GM23338 (cell line): Measurements from ENCODE around the gene NEXMIF. TPM values are rescaled to one million over a fixed set of nuclear protein-coding genes. Genes with fewer than 3 reads are reported as not detected.

Source experiments
- ATAC-seq: fragments of 200-7000 bp; cut with Tn5 transposase; 3 replicates; pipeline ENCODE4 v1.9.1; 2020
- DNase-seq: peaks from one replicate; pipeline ENCODE4 v3.0.0-alpha.2; 2015; ENCODE audit warnings: low spot score
- H2AFZ ChIP-seq: fragments of 200-600 bp; sonication (generic); 2 replicates; pipeline ENCODE4 v1.8.0; 2016; ENCODE audit warnings: antibody characterized with exemption, mild to moderate bottlenecking, moderate library complexity
- H3F3A ChIP-seq: fragments of 200-600 bp; sonication (generic); replicated peaks from 2 replicates; pipeline ENCODE4 v1.8.0; 2017; ENCODE audit warnings: antibody characterized with exemption, mixed run types, low read depth
- H3K27ac ChIP-seq: fragments of 200-600 bp; sonication (generic); 2 replicates; pipeline ENCODE4 v1.6.1; 2016; ENCODE audit warnings: low read depth
- H3K27me3 ChIP-seq: fragments of 200-600 bp; sonication (generic); 2 replicates; pipeline ENCODE4 v1.8.0; 2016; ENCODE audit warnings: mild to moderate bottlenecking, mixed run types, moderate library complexity; ENCODE audit not compliant: insufficient read depth
- H3K36me3 ChIP-seq: fragments of 200-600 bp; sonication (generic); 2 replicates; pipeline ENCODE4 v1.8.0; 2016; ENCODE audit warnings: mild to moderate bottlenecking; ENCODE audit not compliant: insufficient read depth
- H3K4me1 ChIP-seq: fragments of 200-600 bp; sonication (generic); 2 replicates; pipeline ENCODE4 v1.8.0; 2016; ENCODE audit warnings: mild to moderate bottlenecking, moderate library complexity; ENCODE audit not compliant: insufficient read depth
- H3K4me2 ChIP-seq: fragments of 200-600 bp; sonication (generic); 2 replicates; pipeline ENCODE4 v1.7.1; 2017; ENCODE audit warnings: mixed run types
- H3K4me3 ChIP-seq: fragments of 200-600 bp; sonication (generic); 2 replicates; pipeline ENCODE4 v1.6.1; 2016; ENCODE audit warnings: mixed run types
- H3K79me2 ChIP-seq: fragments of 200-600 bp; sonication (generic); replicated peaks from 2 replicates; pipeline ENCODE4 v1.8.0; 2017; ENCODE audit warnings: mild to moderate bottlenecking; ENCODE audit not compliant: insufficient read depth
- H3K9me2 ChIP-seq: fragments of 200-600 bp; sonication (generic); 2 replicates; pipeline ENCODE4 v1.8.0; 2017; ENCODE audit not compliant: insufficient read depth
- H4K20me1 ChIP-seq: fragments of 200-600 bp; sonication (generic); replicated peaks from 2 replicates; pipeline ENCODE4 v1.8.0; 2017; ENCODE audit warnings: mild to moderate bottlenecking; ENCODE audit not compliant: insufficient read depth
- H3K27ac Mint-ChIP-seq: 2 replicates; pipeline ENCODE4 v1.8.0; 2020; ENCODE audit warnings: inconsistent platforms, mild to moderate bottlenecking, moderate library complexity, mixed read lengths
- H3K27me3 Mint-ChIP-seq: 3 replicates; pipeline ENCODE4 v1.8.0; 2022; ENCODE audit warnings: low read depth, mild to moderate bottlenecking, moderate library complexity, mixed read lengths, inconsistent platforms; ENCODE audit not compliant: insufficient read depth, poor library complexity
- H3K36me3 Mint-ChIP-seq: 3 replicates; pipeline ENCODE4 v1.8.0; 2021; ENCODE audit warnings: low read depth, mild to moderate bottlenecking, inconsistent platforms, moderate library complexity, mixed read lengths
- H3K4me1 Mint-ChIP-seq: 3 replicates; pipeline ENCODE4 v1.8.0; 2020; ENCODE audit warnings: mild to moderate bottlenecking, inconsistent platforms, mixed read lengths
- H3K4me3 Mint-ChIP-seq: 3 replicates; pipeline ENCODE4 v1.8.0; 2021; ENCODE audit warnings: moderate library complexity, mild to moderate bottlenecking, inconsistent platforms, mixed read lengths
- H3K9me3 Mint-ChIP-seq: 3 replicates; pipeline ENCODE4 v1.8.0; 2020; ENCODE audit warnings: moderate library complexity, mild to moderate bottlenecking, inconsistent platforms, mixed read lengths
- EZH2phosphoT487 ChIP-seq: fragments of 200-600 bp; sonication (generic); IDR thresholded peaks from one replicate; pipeline ENCODE4 v1.8.1; 2018; ENCODE audit warnings: antibody characterized with exemption; ENCODE audit not compliant: unreplicated experiment
- JUNB ChIP-seq: IDR thresholded peaks from one replicate; pipeline ENCODE4 v1.6.1; 2016; ENCODE audit warnings: antibody characterized with exemption; ENCODE audit not compliant: unreplicated experiment
- STAT1 ChIP-seq: IDR thresholded peaks from one replicate; pipeline ENCODE4 v1.6.1; 2016; ENCODE audit warnings: antibody characterized with exemption; ENCODE audit not compliant: unreplicated experiment
- ZNF114 ChIP-seq: fragments of 250-450 bp; sonication (Bioruptor Pico); IDR thresholded peaks from 2 replicates; pipeline ENCODE4 v1.5.0; 2020; ENCODE audit warnings: mild to moderate bottlenecking, moderate library complexity
- polyA plus RNA-seq: library from polyadenylated mRNA; unstranded; fragments of >200 nt; fragmentation: Nextera tagmentation; extraction: Ambion mirVana; gene quantifications from 2 replicates; pipeline ENCODE4 v1.2.1, GENCODE V29; 2016
- total RNA-seq: library from RNA; depleted of rRNA; stranded (reverse); fragments of >200 nt; shearing (Covaris generic); gene quantifications from 2 replicates; pipeline ENCODE4 v1.2.3, GENCODE V29; 2014
- TF ChIP-seq, protein P1 (sequence below): IDR thresholded peaks from one replicate; pipeline ENCODE4 v1.6.1; 2018; ENCODE audit warnings: antibody characterized with exemption; ENCODE audit not compliant: unreplicated experiment
- TF ChIP-seq, protein P2 (sequence below), 2 experiments: fragments of 200-600 bp in 1 of 2; sonication (generic) in 1 of 2; conservative IDR thresholded peaks; 2 replicates each; pipeline versions ENCODE4 v1.5.1 to v1.6.1; 2016 to 2017; ENCODE audit warnings: antibody characterized with exemption in 2 of 2, low read depth in 2 of 2, mild to moderate bottlenecking in 2 of 2, moderate library complexity in 1 of 2
- TF ChIP-seq, protein P3 (sequence below): IDR thresholded peaks from 2 replicates; pipeline ENCODE4 v1.6.1; 2016; ENCODE audit warnings: antibody characterized with exemption

NEXMIF gene
- total and polyA plus RNA-seq, 2 experiments from 2014 or later = 0.16 to 0.76 TPM

DNA sequence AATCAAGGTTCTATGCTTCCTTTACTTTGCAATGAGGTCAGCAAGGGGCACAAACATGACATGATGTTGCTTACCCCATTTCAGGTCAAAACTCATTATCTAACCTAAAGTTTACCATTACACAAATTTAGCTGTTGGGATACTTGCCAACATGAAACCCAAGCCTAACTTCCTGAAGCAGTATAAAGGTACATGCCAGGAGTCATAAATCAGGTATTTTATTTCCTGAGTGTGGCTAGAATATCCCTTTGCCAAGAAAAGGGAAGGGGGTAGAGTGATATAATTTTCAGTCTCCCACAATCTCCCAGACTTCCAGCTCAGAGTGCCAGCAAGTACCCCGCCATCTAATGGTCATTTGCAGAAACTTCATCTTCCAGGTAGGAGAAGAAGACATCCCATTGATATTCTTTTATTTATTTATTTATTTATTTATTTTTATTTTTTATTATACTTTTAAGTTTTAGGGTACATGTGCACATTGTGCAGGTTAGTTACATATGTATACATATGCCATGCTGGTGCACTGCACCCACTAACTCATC lies 136.6 kb downstream of the NEXMIF start:
- Mint-ChIP-seq H3K27ac (no peak overlapping the region), H3K4me3 (no peak overlapping the region), H3K4me1 (no peaks in the 10 kb centered on the region), H3K27me3 (no peaks in the 10 kb centered on the region), H3K9me3 (no peaks in the 10 kb centered on the region), H3K36me3 (no peaks in the 10 kb centered on the region)
- no peaks in the 10 kb centered on the region for H3K79me2 ChIP-seq
- no peak overlapping the region for H3K4me3 ChIP-seq
- ATAC-seq (no peak), DNase-seq (peak; percentile 35)
- no peaks in the 10 kb centered on the region for H3K4me1 ChIP-seq
- H2AFZ ChIP-seq = no peak overlapping the region
- no peaks in the 10 kb centered on the region for H3F3A ChIP-seq
- H3K27me3 ChIP-seq = no peaks in the 10 kb centered on the region
- H3K36me3 ChIP-seq = no peaks in the 10 kb centered on the region
- TF ChIP-seq, protein P1, sequence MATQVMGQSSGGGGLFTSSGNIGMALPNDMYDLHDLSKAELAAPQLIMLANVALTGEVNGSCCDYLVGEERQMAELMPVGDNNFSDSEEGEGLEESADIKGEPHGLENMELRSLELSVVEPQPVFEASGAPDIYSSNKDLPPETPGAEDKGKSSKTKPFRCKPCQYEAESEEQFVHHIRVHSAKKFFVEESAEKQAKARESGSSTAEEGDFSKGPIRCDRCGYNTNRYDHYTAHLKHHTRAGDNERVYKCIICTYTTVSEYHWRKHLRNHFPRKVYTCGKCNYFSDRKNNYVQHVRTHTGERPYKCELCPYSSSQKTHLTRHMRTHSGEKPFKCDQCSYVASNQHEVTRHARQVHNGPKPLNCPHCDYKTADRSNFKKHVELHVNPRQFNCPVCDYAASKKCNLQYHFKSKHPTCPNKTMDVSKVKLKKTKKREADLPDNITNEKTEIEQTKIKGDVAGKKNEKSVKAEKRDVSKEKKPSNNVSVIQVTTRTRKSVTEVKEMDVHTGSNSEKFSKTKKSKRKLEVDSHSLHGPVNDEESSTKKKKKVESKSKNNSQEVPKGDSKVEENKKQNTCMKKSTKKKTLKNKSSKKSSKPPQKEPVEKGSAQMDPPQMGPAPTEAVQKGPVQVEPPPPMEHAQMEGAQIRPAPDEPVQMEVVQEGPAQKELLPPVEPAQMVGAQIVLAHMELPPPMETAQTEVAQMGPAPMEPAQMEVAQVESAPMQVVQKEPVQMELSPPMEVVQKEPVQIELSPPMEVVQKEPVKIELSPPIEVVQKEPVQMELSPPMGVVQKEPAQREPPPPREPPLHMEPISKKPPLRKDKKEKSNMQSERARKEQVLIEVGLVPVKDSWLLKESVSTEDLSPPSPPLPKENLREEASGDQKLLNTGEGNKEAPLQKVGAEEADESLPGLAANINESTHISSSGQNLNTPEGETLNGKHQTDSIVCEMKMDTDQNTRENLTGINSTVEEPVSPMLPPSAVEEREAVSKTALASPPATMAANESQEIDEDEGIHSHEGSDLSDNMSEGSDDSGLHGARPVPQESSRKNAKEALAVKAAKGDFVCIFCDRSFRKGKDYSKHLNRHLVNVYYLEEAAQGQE = no peak
- TF ChIP-seq, protein P2, sequence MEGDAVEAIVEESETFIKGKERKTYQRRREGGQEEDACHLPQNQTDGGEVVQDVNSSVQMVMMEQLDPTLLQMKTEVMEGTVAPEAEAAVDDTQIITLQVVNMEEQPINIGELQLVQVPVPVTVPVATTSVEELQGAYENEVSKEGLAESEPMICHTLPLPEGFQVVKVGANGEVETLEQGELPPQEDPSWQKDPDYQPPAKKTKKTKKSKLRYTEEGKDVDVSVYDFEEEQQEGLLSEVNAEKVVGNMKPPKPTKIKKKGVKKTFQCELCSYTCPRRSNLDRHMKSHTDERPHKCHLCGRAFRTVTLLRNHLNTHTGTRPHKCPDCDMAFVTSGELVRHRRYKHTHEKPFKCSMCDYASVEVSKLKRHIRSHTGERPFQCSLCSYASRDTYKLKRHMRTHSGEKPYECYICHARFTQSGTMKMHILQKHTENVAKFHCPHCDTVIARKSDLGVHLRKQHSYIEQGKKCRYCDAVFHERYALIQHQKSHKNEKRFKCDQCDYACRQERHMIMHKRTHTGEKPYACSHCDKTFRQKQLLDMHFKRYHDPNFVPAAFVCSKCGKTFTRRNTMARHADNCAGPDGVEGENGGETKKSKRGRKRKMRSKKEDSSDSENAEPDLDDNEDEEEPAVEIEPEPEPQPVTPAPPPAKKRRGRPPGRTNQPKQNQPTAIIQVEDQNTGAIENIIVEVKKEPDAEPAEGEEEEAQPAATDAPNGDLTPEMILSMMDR (conservative IDR thresholded peaks at IDR 0.05; ENCODE audit: low read depth in 2 of 2) = peak; percentile 31 to 47; a peak in 3 of 4 replicates
- no peak overlapping the region for H3K27ac ChIP-seq
- no peaks in the 10 kb centered on the region for H3K9me2 ChIP-seq
- no peak overlapping the region for H3K4me2 ChIP-seq
- H4K20me1 ChIP-seq = no peaks in the 10 kb centered on the region

DNA sequence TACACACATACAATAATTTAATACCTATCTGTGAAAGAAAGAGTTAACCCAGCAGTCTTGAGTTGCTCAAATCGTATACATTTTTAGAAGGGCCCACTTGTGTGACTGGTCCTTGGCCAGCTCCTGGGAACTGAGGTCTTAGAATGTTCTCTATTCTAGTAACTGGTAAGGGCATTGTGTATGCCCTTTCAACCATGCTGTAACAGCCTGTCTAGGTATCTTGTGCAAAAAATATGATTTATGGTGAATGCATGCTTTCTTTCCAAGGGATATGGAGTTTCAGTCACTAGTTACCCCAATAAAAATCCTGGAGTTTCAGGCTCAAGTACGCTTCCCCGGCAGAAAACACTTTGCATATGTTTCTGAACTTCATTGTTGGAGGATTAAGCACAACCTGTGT lies 140.6 kb downstream of the NEXMIF start:
- Histone ChIP-seq H4K20me1 (no peaks in the 10 kb centered on the region), H3K4me2 (no peak overlapping the region), H3K79me2 (no peaks in the 10 kb centered on the region), H3K9me2 (no peaks in the 10 kb centered on the region), H2AFZ (no peak overlapping the region), H3F3A (no peaks in the 10 kb centered on the region), H3K36me3 (no peaks in the 10 kb centered on the region), H3K27me3 (no peaks in the 10 kb centered on the region), H3K4me3 (no peak overlapping the region), H3K27ac (no peak overlapping the region), H3K4me1 (no peaks in the 10 kb centered on the region)
- ATAC-seq = no peak
- Mint-ChIP-seq H3K27me3 (no peaks in the 10 kb centered on the region), H3K4me3 (no peak overlapping the region), H3K4me1 (no peaks in the 10 kb centered on the region), H3K36me3 (no peaks in the 10 kb centered on the region), H3K9me3 (no peaks in the 10 kb centered on the region), H3K27ac (no peak overlapping the region)
- DNase-seq = no peak
- TF ChIP-seq, protein P2 (conservative IDR thresholded peaks at IDR 0.05; ENCODE audit: low read depth in 2 of 2) = no peak
- TF ChIP-seq, protein P1 = no peak
- TF ChIP-seq ZNF114 (CRISPR knock-in tag) (no peak), JUNB (no peak), EZH2phosphoT487 (no peak), STAT1 (no peak)
- TF ChIP-seq, protein P3, sequence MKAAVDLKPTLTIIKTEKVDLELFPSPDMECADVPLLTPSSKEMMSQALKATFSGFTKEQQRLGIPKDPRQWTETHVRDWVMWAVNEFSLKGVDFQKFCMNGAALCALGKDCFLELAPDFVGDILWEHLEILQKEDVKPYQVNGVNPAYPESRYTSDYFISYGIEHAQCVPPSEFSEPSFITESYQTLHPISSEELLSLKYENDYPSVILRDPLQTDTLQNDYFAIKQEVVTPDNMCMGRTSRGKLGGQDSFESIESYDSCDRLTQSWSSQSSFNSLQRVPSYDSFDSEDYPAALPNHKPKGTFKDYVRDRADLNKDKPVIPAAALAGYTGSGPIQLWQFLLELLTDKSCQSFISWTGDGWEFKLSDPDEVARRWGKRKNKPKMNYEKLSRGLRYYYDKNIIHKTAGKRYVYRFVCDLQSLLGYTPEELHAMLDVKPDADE = no peak
